ENCODE data around the gene MLANA.

The MLANA gene

GRCh38 chr9:5846096-5846495 is 44.6 kb upstream of the MLANA start:
- intact Hi-C loops (cut with DNase I; ENCODE audit: low total_unique reads): no loop called here
- Histone ChIP-seq H3K9me3 (no peaks in the 10 kb centered on the region), H3K27ac (no peak overlapping the region), H3K27me3 (no peaks in the 10 kb centered on the region), H3K4me3 (no peak overlapping the region), H3K36me3 (peaks cover 0 to 6% (median 0%) of the 10 kb centered on the region in 3 donors), H3K4me1 (no peaks in the 10 kb centered on the region)
- no peak for TF ChIP-seq CTCF (IDR thresholded peaks at IDR 0.05)
- no peak for DNase-seq

- no peak for DNase-seq
- no peak for TF ChIP-seq CTCF (IDR thresholded peaks at IDR 0.05)
- Histone ChIP-seq H3K36me3 (peaks cover 0 to 2% (median 0%) of the 10 kb centered on the region in 3 donors), H3K27me3 (no peaks in the 10 kb centered on the region), H3K4me1 (no peaks in the 10 kb centered on the region), H3K27ac (no peak overlapping the region), H3K9me3 (no peaks in the 10 kb centered on the region), H3K4me3 (no peak overlapping the region)
- intact Hi-C loops (cut with DNase I; ENCODE audit: low total_unique reads): no loop called here
These were observed 44.2 kb upstream of the MLANA start for GRCh38 chr9:5846501-5846921.

GRCh38 chr9:5848372-5848882 is 42.3 kb upstream of the MLANA start:
- H3K27me3 ChIP-seq: no peaks in the 10 kb centered on the region
- no peaks in the 10 kb centered on the region for H3K36me3 ChIP-seq
- DNase-seq: no peak
- no peak for TF ChIP-seq CTCF (IDR thresholded peaks at IDR 0.05)
- H3K4me3 ChIP-seq: no peak overlapping the region
- no peaks in the 10 kb centered on the region for H3K9me3 ChIP-seq
- intact Hi-C loops (cut with DNase I; ENCODE audit: low total_unique reads): no loop called here
- H3K27ac ChIP-seq: no peak overlapping the region
- no peaks in the 10 kb centered on the region for H3K4me1 ChIP-seq

GRCh38 chr9:5850724-5851122 is 40.0 kb upstream of the MLANA start:
- Histone ChIP-seq H3K27ac (no peak overlapping the region), H3K9me3 (no peaks in the 10 kb centered on the region), H3K36me3 (no peaks in the 10 kb centered on the region), H3K4me3 (no peak overlapping the region), H3K4me1 (no peaks in the 10 kb centered on the region), H3K27me3 (no peaks in the 10 kb centered on the region)
- intact Hi-C loops (cut with DNase I; ENCODE audit: low total_unique reads): no loop called here
- TF ChIP-seq CTCF (IDR thresholded peaks at IDR 0.05): no peak
- no peak for DNase-seq

- TF ChIP-seq CTCF (IDR thresholded peaks at IDR 0.05): no peak
- no peak for DNase-seq
These were observed 39.2 kb upstream of the MLANA start for GRCh38 chr9:5851445-5851844.

GRCh38 chr9:5852987-5853386 is 37.7 kb upstream of the MLANA start:
- no peak overlapping the region for H3K27ac ChIP-seq
- intact Hi-C loops (cut with DNase I; ENCODE audit: low total_unique reads): no loop called here
- no peak overlapping the region for H3K4me3 ChIP-seq
- no peak for TF ChIP-seq CTCF (IDR thresholded peaks at IDR 0.05)
- H3K36me3 ChIP-seq: peaks cover 0 to 7% (median 5%) of the 10 kb centered on the region in 3 donors
- H3K27me3 ChIP-seq: no peaks in the 10 kb centered on the region
- DNase-seq: no peak
- no peaks in the 10 kb centered on the region for H3K4me1 ChIP-seq
- H3K9me3 ChIP-seq: no peaks in the 10 kb centered on the region

More at GRCh38 chr9:5851445-5851844, 39.2 kb upstream of the MLANA start:
- Histone ChIP-seq H3K27me3 (no peaks in the 10 kb centered on the region), H3K4me3 (no peak overlapping the region), H3K9me3 (no peaks in the 10 kb centered on the region), H3K27ac (no peak overlapping the region), H3K36me3 (peaks cover 0 to 4% (median 0%) of the 10 kb centered on the region in 3 donors), H3K4me1 (no peaks in the 10 kb centered on the region)
- intact Hi-C loops (cut with DNase I; ENCODE audit: low total_unique reads): no loop called here

All from tibial artery (tissue), 4 donors.